HepG2 (cell line): ENCODE measurements around the gene SCARF1. TPM values are rescaled to one million over a fixed set of nuclear protein-coding genes. Genes with fewer than 3 reads are reported as not detected.
A peak's percentile ranks its signal among the peaks of the same experiment; 100 is the strongest.

Experiments
- AKNA ChIP-seq: sonication (generic); formaldehyde crosslinking; IDR thresholded peaks from 2 replicates; pipeline ENCODE4 v1.4.0; 2020; ENCODE audit warnings: missing genetic modification reagents, borderline replicate concordance
- ATF6 ChIP-seq: sonication (generic); formaldehyde crosslinking; conservative IDR thresholded peaks from 2 replicates; pipeline ENCODE4 v1.4.0; 2020; ENCODE audit warnings: missing genetic modification reagents
- BORCS8-MEF2B ChIP-seq: sonication (generic); formaldehyde crosslinking; IDR thresholded peaks from 2 replicates; pipeline ENCODE4 v1.8.0; 2022; ENCODE audit warnings: mild to moderate bottlenecking, missing genetic modification reagents
- IRX3 ChIP-seq: sonication (generic); formaldehyde crosslinking; IDR thresholded peaks from 2 replicates; pipeline ENCODE4 v1.8.1; 2023; ENCODE audit warnings: mild to moderate bottlenecking, low read depth, missing genetic modification reagents, borderline replicate concordance
- KLF16 ChIP-seq, 2 experiments: sonication (generic) in 1 of 2; formaldehyde crosslinking in 1 of 2; IDR thresholded peaks; 2 replicates each; pipeline versions ENCODE4 v1.6.1 to v1.8.0; 2016 to 2023; ENCODE audit warnings: missing genetic modification reagents in 2 of 2, missing compliant biosample characterization in 1 of 2
- MXD3 ChIP-seq: IDR thresholded peaks from 2 replicates; pipeline ENCODE4 v1.6.1; 2016; ENCODE audit warnings: mild to moderate bottlenecking, missing biosample characterization, missing genetic modification reagents
- MYPOP ChIP-seq: sonication (generic); formaldehyde crosslinking; IDR thresholded peaks from 2 replicates; pipeline ENCODE4 v1.8.1; 2023; ENCODE audit warnings: mild to moderate bottlenecking, moderate library complexity, missing genetic modification reagents
- NFE2 ChIP-seq: sonication (generic); formaldehyde crosslinking; IDR thresholded peaks from 2 replicates; pipeline ENCODE4 v1.4.0; 2020; ENCODE audit warnings: missing genetic modification reagents
- NFYC ChIP-seq: IDR thresholded peaks from 2 replicates; pipeline ENCODE4 v1.6.1; 2016; ENCODE audit warnings: missing genetic modification reagents, missing compliant biosample characterization
- RXRB ChIP-seq: IDR thresholded peaks from 2 replicates; pipeline ENCODE4 v1.6.1; 2016; ENCODE audit warnings: borderline replicate concordance, missing genetic modification reagents, missing compliant biosample characterization
- SNRNP70 ChIP-seq: fragments of 200-400 bp; formaldehyde crosslinking; IDR thresholded peaks from 2 replicates; pipeline ENCODE4 v1.6.1; 2017; ENCODE audit warnings: mild to moderate bottlenecking, low read depth, low read length, moderate library complexity
- TFE3 ChIP-seq: IDR thresholded peaks from 2 replicates; pipeline ENCODE4 v1.6.1; 2016
- ZNF24 ChIP-seq: fragments of 450-650 bp; IDR thresholded peaks from 2 replicates; pipeline ENCODE4 v1.6.1; 2017; ENCODE audit warnings: antibody characterized with exemption, mild to moderate bottlenecking
- ZNF33A ChIP-seq: sonication (generic); formaldehyde crosslinking; IDR thresholded peaks from 2 replicates; pipeline ENCODE4 v1.5.1; 2020; ENCODE audit warnings: missing genetic modification reagents, mild to moderate bottlenecking, moderate library complexity, borderline replicate concordance
- ZNF468 ChIP-seq: sonication (generic); formaldehyde crosslinking; IDR thresholded peaks from 2 replicates; pipeline ENCODE4 v1.8.0; 2022; ENCODE audit warnings: mild to moderate bottlenecking, moderate library complexity, missing genetic modification reagents
- ZNF740 ChIP-seq: sonication (generic); formaldehyde crosslinking; IDR thresholded peaks from 2 replicates; pipeline ENCODE4 v1.4.0; 2020; ENCODE audit warnings: missing genetic modification reagents
- polyA plus RNA-seq, 8 experiments: library from polyadenylated mRNA; depleted of rRNA in 3 of 8; stranded (reverse) in 7 of 8; unstranded in 1 of 8; fragments of >200 nt; fragmentation: Illumina TruSeq in 4 of 8; extraction: Trizol in 4 of 8; gene quantifications; 2 replicates each; pipeline versions ENCODE4 v1.2.1 to v1.2.3, GENCODE V29; 2011 to 2016; ENCODE audit warnings: low read depth in 4 of 8, missing spikeins in 1 of 8, mixed read lengths in 1 of 8; ENCODE audit not compliant: insufficient read depth in 1 of 8
- total RNA-seq, 5 experiments: library from RNA; depleted of rRNA; stranded (reverse); fragments of >200 nt; fragmentation: Illumina TruSeq; extraction: Trizol; gene quantifications; 2 replicates each; pipeline ENCODE4 v1.2.3, GENCODE V29; 2016; ENCODE audit warnings: low read depth in 1 of 5

The SCARF1 gene
- total and polyA plus RNA-seq, 2 of the 13 experiments (the other 11 are each of a cell fraction or from before 2014, with no cell fraction given) = 0.24 to 0.71 TPM

- TF ChIP-seq ZNF33A (CRISPR knock-in tag) = no peak
- peak; percentile 96 for TF ChIP-seq NFYC (CRISPR knock-in tag)
- TF ChIP-seq BORCS8-MEF2B (CRISPR knock-in tag) = peak; percentile 70; the same call in 1 of the 2 replicates
- no peak for TF ChIP-seq ZNF468 (CRISPR knock-in tag)
- TF ChIP-seq ZNF24 = peak; percentile 93; the same call in 1 of the 2 replicates
- no peak for TF ChIP-seq SNRNP70
- 0 out of 2 replicates have a peak, but pooled peaks have one; percentile 50 for TF ChIP-seq IRX3 (CRISPR knock-in tag)
- TF ChIP-seq RXRB (CRISPR knock-in tag) = peak; percentile 47; the same call in 1 of the 2 replicates
- TF ChIP-seq ZNF740 (CRISPR knock-in tag) = no peak
- TF ChIP-seq TFE3 (CRISPR knock-in tag) = peak; percentile 36; the same call in 1 of the 2 replicates
- peak in 1 of 2 experiments; percentile 77; a peak in 1 of 4 replicates for TF ChIP-seq KLF16 (CRISPR knock-in tag; IDR thresholded peaks at IDR 0.05)
- peak; percentile 80 for TF ChIP-seq MXD3 (CRISPR knock-in tag)
- no peak for TF ChIP-seq AKNA (CRISPR knock-in tag)
- TF ChIP-seq MYPOP = peak; percentile 98
- no peak for TF ChIP-seq NFE2 (CRISPR knock-in tag)
- no peak for TF ChIP-seq ATF6
Observed at GRCh38 chr17:1684378-1685189, 39.1 kb upstream of the SCARF1 start, which contains the start of gene PRPF8 (continued).
